AG10803 (cell line): ENCODE data around the gene TULP4.
"Not testable (repeated sequence)": the region's sequence is repeated elsewhere in the genome, so short reads cannot be mapped to it uniquely, and the experiment has no call there.

Source experiments
- DNase-seq: peaks from one replicate; pipeline ENCODE4 v3.0.0; 2010; ENCODE audit warnings: low read depth
- H3K4me3 ChIP-seq: 2 replicates; pipeline ENCODE4 v1.5.1; 2011; ENCODE audit warnings: mild to moderate bottlenecking, low read length, control low read depth
- CTCF ChIP-seq: conservative IDR thresholded peaks from 2 replicates; pipeline ENCODE4 v1.5.1; 2011; ENCODE audit warnings: mild to moderate bottlenecking, low read length, control low read depth, inconsistent platforms

The TULP4 gene

GRCh38 chr6:158330016-158330415, 17.8 kb downstream of the TULP4 start:
- no peak for TF ChIP-seq CTCF
- H3K4me3 ChIP-seq = no peak overlapping the region
- DNase-seq = peak; percentile 4

GRCh38 chr6:158332237-158332636, 20.0 kb downstream of the TULP4 start:
- TF ChIP-seq CTCF = no peak
- no peak for DNase-seq
- no peak overlapping the region for H3K4me3 ChIP-seq

- DNase-seq = no peak
- no peak for TF ChIP-seq CTCF
- no peak overlapping the region for H3K4me3 ChIP-seq
Measured at GRCh38 chr6:158333094-158333493, 20.8 kb downstream of the TULP4 start.

GRCh38 chr6:158334534-158334933, 22.3 kb downstream of the TULP4 start:
- TF ChIP-seq CTCF = no peak
- no peak overlapping the region for H3K4me3 ChIP-seq
- no peak for DNase-seq

- DNase-seq = no peak
- no peak overlapping the region for H3K4me3 ChIP-seq
- TF ChIP-seq CTCF = no peak
Measured at GRCh38 chr6:158337332-158337731, 25.1 kb downstream of the TULP4 start.

- no peak overlapping the region for H3K4me3 ChIP-seq
- DNase-seq = no peak
- TF ChIP-seq CTCF = no peak
Measured at GRCh38 chr6:158338311-158339112, 26.2 kb downstream of the TULP4 start.

GRCh38 chr6:158339197-158339596, 26.9 kb downstream of the TULP4 start:
- not testable (repeated sequence) for DNase-seq, H3K4me3 ChIP-seq

GRCh38 chr6:158340252-158340651, 28.0 kb downstream of the TULP4 start:
- no peak overlapping the region for H3K4me3 ChIP-seq
- no peak for TF ChIP-seq CTCF
- DNase-seq = no peak
